ENCODE results near the gene LSM7. TPM values are rescaled to one million over a fixed set of nuclear protein-coding genes. Genes with fewer than 3 reads are reported as not detected.
A peak's percentile ranks its signal among the peaks of the same experiment; 100 is the strongest.

Gene LSM7
- total and polyA plus RNA-seq, 2 of the 13 experiments (the other 11 are each of a cell fraction or from before 2014, with no cell fraction given) = 140 to 205 TPM

- peak; percentile 93 for TF ChIP-seq ZNF687 (CRISPR knock-in tag; IDR thresholded peaks at IDR 0.05)
- peak; percentile 49 for TF ChIP-seq HNF4G (IDR thresholded peaks at IDR 0.05; ENCODE audit: borderline replicate concordance, low read depth, low read length)
- peak; percentile 33; the same call in 1 of the 2 replicates for TF ChIP-seq HNF4G (CRISPR knock-in tag; IDR thresholded peaks at IDR 0.05; ENCODE audit: borderline replicate concordance, low read depth)
- TF ChIP-seq SPEN (CRISPR knock-in tag; IDR thresholded peaks at IDR 0.05; ENCODE audit: low read depth) = peak; percentile 73; the same call in 1 of the 2 replicates
- peak; percentile 51; the same call in 1 of the 2 replicates for TF ChIP-seq KDM5B (CRISPR knock-in tag; IDR thresholded peaks at IDR 0.05; ENCODE audit: borderline replicate concordance)
- TF ChIP-seq NONO (IDR thresholded peaks at IDR 0.05) = no peak
- peak; percentile 64 for TF ChIP-seq NONO (CRISPR knock-in tag; conservative IDR thresholded peaks at IDR 0.05)
- no peak for TF ChIP-seq KDM3A (CRISPR knock-in tag; IDR thresholded peaks at IDR 0.05; ENCODE audit: low read depth)
- TF ChIP-seq ERF (CRISPR knock-in tag; IDR thresholded peaks at IDR 0.05) = 0 out of 2 replicates have a peak, but pooled peaks have one; percentile 39
- no peak for TF ChIP-seq KLF11 (CRISPR knock-in tag; IDR thresholded peaks at IDR 0.05)
- peak; percentile 23; the same call in 1 of the 2 replicates for TF ChIP-seq MEF2D (CRISPR knock-in tag; IDR thresholded peaks at IDR 0.05)
- TF ChIP-seq NFIB (CRISPR knock-in tag; IDR thresholded peaks at IDR 0.05; ENCODE audit: borderline replicate concordance) = peak; percentile 81; the same call in 1 of the 2 replicates
- no peak for TF ChIP-seq CEBPG (CRISPR knock-in tag; IDR thresholded peaks at IDR 0.05)
- no peak for TF ChIP-seq ZNF260 (CRISPR knock-in tag; IDR thresholded peaks at IDR 0.05; ENCODE audit: borderline replicate concordance, low read depth)
- TF ChIP-seq TRAFD1 (CRISPR knock-in tag; IDR thresholded peaks at IDR 0.05; ENCODE audit: borderline replicate concordance) = 0 out of 2 replicates have a peak, but pooled peaks have one; percentile 39
- TF ChIP-seq ELF1 (CRISPR knock-in tag; IDR thresholded peaks at IDR 0.05) = peak; percentile 26; the same call in 1 of the 2 replicates
- no peak for TF ChIP-seq MLLT10 (CRISPR knock-in tag; IDR thresholded peaks at IDR 0.05)
- TF ChIP-seq ZC3H13 (CRISPR knock-in tag; IDR thresholded peaks at IDR 0.05) = no peak
- TF ChIP-seq ZNF354B (CRISPR knock-in tag; IDR thresholded peaks at IDR 0.05) = 0 out of 2 replicates have a peak, but pooled peaks have one; percentile 6
- TF ChIP-seq, protein P1, sequence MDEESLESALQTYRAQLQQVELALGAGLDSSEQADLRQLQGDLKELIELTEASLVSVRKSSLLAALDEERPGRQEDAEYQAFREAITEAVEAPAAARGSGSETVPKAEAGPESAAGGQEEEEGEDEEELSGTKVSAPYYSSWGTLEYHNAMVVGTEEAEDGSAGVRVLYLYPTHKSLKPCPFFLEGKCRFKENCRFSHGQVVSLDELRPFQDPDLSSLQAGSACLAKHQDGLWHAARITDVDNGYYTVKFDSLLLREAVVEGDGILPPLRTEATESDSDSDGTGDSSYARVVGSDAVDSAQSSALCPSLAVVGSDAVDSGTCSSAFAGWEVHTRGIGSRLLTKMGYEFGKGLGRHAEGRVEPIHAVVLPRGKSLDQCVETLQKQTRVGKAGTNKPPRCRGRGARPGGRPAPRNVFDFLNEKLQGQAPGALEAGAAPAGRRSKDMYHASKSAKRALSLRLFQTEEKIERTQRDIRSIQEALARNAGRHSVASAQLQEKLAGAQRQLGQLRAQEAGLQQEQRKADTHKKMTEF (CRISPR knock-in tag; IDR thresholded peaks at IDR 0.05) = peak; percentile 35; the same call in 1 of the 2 replicates
- TF ChIP-seq HIVEP1 (CRISPR knock-in tag; IDR thresholded peaks at IDR 0.05) = peak; percentile 99
- TF ChIP-seq HNRNPUL1 (IDR thresholded peaks at IDR 0.05; ENCODE audit: low read depth, low read length) = no peak
- peak; percentile 65 for TF ChIP-seq TBX2 (CRISPR knock-in tag; IDR thresholded peaks at IDR 0.05; ENCODE audit: borderline replicate concordance)
Observed at GRCh38 chr19:2288338-2288817, 40.0 kb downstream of the LSM7 start (continued).

Measured in HepG2 (cell line).